Stimulated activated CD8-positive, alpha-beta memory T cell treated with anti-CD3 and anti-CD28 coated beads, Interleukin-15, amount 100 ng/mL, for 1 hour (primary cell): Measurements from ENCODE around the gene KCNK15.
"Not testable (repeated sequence)": the region's sequence is repeated elsewhere in the genome, so short reads cannot be mapped to it uniquely, and the experiment has no call there.

ENCODE experiments used
- DNase-seq: peaks from one replicate; pipeline ENCODE4 v3.0.0-alpha.2; 2020; ENCODE audit warnings: low read depth

KCNK15 gene

GRCh38 chr20:44745598-44746366 lies at the start of gene KCNK15:
Gene KCNK15, plus strand, starts transcription at chr20:44745865. Its CDS starts 46 bp downstream, at chr20:44745911.
- DNase-seq, result no peak

GRCh38 chr20:44696315-44696714 lies 49.4 kb upstream of the KCNK15 start:
- no peak for DNase-seq

- not testable (repeated sequence) for DNase-seq
Observed at GRCh38 chr20:44697041-44697440, 48.6 kb upstream of the KCNK15 start.

- no peak for DNase-seq
Observed at GRCh38 chr20:44698351-44698750, 47.3 kb upstream of the KCNK15 start.

- no peak for DNase-seq
Observed at GRCh38 chr20:44700306-44700705, 45.4 kb upstream of the KCNK15 start.

GRCh38 chr20:44701118-44701857 lies 44.4 kb upstream of the KCNK15 start:
- no peak for DNase-seq

GRCh38 chr20:44701858-44702256 lies 43.8 kb upstream of the KCNK15 start:
- DNase-seq, result no peak

GRCh38 chr20:44702776-44703175 lies 42.9 kb upstream of the KCNK15 start:
- DNase-seq, result no peak

GRCh38 chr20:44703183-44703925 lies 42.3 kb upstream of the KCNK15 start:
- DNase-seq, result no peak

GRCh38 chr20:44703956-44704488 lies 41.6 kb upstream of the KCNK15 start:
- no peak for DNase-seq

GRCh38 chr20:44704551-44704971 lies 41.1 kb upstream of the KCNK15 start:
- no peak for DNase-seq

- no peak for DNase-seq
Observed at GRCh38 chr20:44705364-44706094, 40.1 kb upstream of the KCNK15 start.

- DNase-seq, result no peak
Observed at GRCh38 chr20:44706301-44707017, 39.2 kb upstream of the KCNK15 start.

GRCh38 chr20:44707018-44707579 lies 38.6 kb upstream of the KCNK15 start:
- no peak for DNase-seq

- no peak for DNase-seq
Observed at GRCh38 chr20:44709380-44709779, 36.3 kb upstream of the KCNK15 start.

GRCh38 chr20:44709797-44710196 lies 35.9 kb upstream of the KCNK15 start:
- no peak for DNase-seq

- DNase-seq, result no peak
Observed at GRCh38 chr20:44711237-44711636, 34.4 kb upstream of the KCNK15 start.

GRCh38 chr20:44714102-44714700 lies 31.5 kb upstream of the KCNK15 start:
- DNase-seq, result no peak

- no peak for DNase-seq
Observed at GRCh38 chr20:44714701-44715498, 30.8 kb upstream of the KCNK15 start, which contains the start of gene CCN5. Gene CCN5, plus strand, starts transcription at chr20:44715369. Its CDS starts 22 bp downstream, at chr20:44715391.
